ENCODE measurements around the gene EDARADD.
"Not testable (repeated sequence)": the region's sequence is repeated elsewhere in the genome, so short reads cannot be mapped to it uniquely, and the experiment has no call there.

EDARADD gene

DNA sequence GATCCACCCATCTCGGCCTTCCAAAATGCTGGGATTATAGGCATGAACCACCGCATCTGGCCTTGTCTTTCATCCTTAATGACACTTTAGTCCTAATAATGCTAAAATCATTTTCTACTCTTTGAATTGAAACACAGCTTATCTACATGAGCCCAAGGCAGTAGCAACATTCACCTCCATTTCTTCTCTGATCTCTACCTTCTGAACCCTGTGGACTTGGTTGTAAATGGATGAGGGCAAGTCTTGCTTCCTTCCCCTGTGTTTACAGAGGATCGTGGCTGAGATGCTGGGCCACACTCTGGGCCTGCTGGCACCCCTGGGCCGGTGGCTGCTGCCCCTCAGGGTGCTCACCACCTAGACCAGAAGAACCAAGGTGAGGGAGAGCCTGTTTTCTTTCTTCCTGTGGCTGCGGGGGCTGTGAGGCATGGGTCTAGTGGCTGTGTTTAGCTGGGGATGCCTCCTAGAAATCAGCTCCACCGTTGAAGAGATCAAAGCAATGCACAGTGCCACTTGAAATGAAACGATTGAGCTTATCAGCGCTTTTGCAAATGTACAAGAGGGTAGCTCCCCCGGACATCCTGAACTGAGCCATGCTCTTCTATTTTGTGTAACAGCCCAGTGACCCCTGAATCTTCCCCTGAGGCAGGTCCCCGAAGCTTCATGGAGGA is 97.5 kb downstream of the EDARADD start:
- FAIRE-seq, result no peak

DNA sequence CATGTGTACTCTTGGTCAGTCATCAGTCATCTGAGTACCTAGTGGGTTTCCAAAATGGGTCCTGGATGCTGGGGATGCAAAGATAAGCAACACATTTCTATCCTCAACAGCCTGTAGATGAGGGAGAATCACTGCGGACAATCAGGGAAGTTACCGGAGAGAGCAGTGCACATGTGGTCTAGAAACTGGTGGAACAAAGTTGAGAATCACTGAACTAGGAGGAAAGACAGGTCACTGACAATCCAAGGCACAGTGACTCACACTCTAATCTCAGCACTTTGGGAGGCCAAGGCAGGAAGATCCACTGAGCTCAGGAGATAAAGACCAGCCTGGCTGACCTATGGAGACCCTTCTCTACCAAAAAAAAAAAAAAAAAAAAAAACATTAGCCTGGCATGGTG is 98.3 kb downstream of the EDARADD start:
- FAIRE-seq, result no peak

DNA sequence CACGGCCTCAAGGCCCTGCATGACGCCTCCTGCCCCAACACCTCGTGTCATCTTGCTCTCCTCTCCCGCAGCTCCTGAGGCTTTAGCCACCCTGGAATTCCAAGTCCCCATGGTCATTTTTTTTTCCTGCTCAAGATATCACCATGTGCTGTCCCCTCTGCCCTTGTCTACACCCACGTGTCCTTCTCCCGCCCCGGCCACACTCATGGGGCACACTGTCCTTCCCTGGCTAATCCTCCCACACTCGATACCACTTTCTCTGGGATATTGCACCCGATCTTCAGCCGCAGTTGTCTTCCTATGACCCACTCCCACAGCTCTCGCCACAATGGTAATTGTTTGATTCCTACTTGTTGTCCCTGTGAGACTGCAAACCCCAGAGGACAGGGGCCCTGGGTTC is 100.0 kb downstream of the EDARADD start:
- FAIRE-seq, result no peak

DNA sequence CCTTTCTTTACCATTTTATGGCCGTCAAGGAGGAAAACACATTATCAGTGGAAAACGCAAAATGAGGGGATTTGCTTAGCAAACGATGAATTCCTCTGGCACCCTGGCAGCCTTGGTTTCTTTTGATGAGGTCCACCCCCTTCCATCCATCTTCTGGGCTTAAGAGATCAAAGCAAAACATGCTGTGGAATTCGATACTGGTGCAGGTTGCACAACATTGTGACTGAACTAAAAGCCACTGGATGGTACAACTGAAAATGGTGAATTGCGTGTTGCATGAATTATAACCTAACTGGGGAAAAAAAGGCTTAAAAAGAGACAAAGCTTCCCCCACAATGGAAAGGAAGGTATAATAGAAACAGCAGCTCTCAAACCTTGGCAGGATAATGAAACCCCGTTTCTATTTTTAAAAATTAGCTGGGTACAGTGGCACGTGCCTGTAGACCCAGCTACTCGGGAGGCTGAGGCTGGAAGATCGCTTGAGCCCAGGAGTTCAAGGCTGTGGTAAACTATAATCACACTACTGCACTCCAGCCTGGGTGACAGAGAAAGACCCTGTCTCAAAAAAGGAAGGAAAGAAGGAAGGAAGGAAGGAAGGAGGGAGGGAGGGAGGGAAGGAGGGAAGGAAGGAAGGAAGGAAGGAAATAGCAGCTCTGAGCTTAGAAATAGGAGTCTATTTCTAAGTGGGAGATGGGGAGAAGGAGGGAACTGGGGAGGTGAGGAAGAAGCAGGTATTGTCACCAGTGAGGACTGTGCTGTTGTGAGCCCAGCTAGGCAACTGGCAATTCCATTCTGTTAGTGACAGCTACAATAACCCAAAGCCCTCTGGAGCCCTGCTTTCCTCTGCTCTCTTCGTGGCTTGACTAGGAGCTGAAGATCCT is 100.7 kb downstream of the EDARADD start:
- FAIRE-seq, result no peak

DNA sequence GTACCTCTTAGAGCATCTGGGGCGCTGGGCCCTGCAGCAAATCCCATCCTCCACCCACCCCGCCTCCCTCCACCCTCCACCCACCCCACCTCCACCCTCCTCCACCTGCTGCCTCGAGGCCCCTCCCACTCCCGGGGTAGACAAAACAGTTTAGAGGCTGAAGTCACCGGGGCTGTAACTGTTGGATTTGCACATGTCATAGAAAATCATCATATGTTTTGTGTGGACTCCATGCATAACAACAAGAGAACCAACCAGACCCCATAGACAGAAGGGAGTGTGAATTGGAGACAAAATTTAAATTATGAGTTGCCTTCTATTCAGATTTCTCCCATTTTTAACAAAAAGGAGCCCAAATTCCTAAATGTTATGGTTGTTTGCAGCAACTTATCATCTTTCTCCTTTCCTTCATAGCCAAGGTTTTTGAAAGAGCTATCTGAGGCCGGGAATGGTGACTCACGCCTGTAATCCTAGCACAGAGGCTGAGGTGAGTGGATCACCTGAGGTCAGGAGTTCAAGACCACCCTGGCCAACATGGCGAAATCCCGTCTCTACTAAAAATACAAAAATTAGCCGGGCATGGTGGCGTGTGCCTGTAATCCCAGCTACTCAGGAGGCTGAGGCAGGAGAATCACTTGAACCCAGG is 101.5 kb downstream of the EDARADD start:
- FAIRE-seq, result no peak

DNA sequence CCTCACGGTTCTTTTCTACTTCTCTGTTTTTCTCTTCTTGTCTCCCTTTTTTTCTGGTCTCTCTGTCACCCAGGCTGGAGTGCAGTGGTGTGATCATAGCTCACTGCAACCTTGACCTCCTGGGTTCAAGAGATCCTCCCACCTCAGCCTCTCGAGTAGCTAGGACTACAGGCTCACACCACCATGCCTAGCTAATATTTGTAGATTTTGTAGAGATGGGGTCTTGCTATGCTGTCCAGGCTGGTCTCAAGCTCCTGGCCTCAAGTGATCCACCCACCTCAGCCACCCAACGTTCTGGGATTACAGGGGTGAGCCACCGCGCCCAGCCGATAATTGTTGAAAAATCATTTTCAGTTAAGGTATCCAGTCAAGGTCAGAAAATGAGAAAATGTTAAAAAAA is 103.8 kb downstream of the EDARADD start:
- FAIRE-seq, result no peak

DNA sequence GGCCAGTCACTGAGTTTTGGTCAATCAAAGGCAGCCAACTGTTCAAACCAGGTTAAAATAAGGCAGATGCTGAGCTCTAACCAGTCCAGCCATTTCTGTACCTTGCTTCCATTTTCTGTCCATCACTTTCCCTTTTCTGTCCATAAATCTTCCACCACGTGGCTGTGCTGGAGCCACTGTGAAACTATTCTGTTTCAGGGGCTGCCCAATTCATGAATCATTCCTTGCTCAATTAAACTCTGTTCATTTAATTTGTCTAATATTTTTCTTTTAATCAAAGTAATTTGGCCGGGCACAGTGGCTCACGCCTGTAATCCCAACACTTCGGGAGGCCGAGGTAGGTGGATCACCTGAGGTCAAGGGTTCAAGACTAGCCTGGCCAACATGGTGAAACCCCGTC is 107.0 kb downstream of the EDARADD start:
- no peak for FAIRE-seq

DNA sequence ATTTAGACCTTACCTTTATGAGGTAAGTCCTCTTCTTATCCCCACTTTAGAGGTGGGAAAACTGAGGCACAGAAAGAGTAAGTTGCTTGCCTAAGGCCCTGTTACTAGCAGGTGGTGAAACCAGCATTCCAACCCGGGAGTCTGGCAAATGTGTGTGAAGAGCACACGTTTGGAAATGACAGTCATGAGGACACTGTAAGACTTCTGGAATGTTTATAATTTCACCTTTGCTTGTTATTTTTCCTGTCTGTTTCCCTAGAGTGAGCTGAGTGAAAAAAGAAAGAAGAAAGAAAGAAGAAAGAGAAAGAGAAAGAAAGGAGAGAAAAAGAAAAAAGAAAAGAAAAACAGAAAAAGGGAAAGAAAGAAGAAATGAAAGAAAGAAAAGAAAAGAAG is 108.5 kb downstream of the EDARADD start:
- no peak for FAIRE-seq

DNA sequence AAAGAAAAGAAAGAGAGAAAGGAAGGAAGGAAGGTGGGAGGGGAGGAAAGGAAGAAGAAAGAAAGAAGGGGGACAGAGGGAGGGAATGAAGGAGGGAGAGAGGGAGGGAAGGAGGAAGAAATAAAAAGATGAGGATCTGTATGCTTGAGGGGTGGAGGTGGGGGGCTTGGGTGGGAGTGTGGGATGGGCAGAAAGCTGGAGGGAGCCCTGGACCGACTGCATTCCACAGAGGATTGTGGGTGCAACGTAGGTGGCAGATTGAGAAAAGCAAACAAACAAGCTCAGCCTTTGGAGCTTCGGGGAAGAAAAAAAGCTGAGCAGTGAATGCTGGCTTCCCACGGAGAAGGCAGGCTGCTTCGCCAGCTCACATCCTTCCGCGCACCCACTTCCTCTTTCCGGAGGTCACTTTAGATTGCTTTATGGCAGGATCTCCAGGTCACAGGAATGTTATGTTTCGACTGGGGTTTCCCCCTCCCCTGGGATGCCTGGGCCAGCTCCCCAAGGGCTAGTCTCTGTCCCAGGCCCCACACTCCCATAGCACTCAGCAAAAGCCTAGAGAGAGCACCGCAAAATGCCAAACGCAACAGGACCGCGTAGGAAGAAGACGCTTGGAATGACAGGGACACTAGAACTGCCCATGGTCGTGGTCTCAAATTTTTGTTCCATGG is 109.0 kb downstream of the EDARADD start:
- no peak for FAIRE-seq

DNA sequence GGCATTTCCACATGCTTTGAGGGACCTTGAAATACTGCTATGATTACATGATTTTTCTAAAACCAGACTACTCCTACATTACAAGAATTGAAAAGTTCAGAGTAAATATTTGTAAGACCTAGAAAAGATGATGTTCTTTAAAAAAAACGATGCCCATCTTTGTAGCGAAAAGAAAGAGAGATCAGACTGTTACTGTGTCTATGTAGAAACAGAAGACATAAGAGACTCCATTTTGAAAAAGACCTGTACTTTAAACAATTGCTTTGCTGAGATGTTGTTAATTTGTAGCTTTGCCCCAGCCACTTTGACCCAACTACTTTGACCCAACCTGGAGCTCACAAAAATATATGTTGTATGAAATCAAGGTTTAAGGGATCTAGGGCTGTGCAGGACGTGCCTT is 110.3 kb downstream of the EDARADD start:
- FAIRE-seq, result not testable (repeated sequence)

DNA sequence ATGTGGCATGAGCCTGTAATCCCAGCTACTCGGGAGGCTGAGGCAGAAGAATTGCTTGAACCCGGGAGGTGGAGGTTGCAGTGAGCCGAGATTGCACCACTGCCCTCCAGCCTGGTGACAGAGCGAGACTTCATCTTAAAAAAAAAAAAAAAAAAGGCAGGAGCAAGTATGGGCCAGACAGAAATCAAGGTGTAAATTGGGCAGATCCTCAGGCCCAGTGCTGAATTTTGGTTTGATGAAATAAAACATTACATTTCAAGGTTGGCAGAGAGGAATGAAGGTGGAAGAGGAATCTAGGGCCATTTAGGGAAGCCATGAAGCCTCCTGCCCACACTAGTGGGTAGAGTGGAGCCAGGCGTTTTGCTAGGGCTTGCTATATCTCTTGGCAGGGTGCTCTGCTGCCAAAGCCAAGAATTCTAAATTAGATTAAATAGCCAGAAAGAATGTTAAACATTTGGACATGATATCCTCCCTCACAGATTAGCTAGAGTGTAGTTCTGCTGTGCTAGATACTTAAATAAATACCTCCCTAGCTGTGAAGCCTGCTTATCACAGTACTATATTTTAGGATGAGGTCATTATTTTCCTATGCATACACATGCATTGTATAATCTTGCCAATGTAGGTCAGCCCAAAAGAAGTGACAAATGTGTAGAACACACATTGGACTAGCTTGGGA is 113.1 kb downstream of the EDARADD start:
- FAIRE-seq, result no peak

DNA sequence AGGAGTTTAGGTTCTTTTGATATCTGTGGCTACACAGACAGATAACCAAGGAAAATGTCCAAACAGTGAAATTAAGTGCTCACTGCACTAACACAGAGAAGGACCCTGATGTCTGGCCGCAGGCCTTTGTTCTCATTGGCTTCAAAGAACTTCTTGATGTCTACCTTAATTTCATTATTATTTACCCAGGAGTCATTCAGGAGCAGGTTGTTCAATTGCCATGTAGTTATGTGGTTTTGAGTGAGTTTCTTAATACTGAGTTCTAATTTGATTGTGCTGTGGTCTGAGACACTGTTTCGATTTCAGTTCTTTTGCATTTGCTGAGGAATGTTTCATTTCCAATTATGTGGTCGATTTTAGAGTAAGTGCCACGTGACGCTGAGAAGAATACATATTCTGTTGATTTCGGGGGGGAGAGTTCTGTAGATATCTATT is 114.5 kb downstream of the EDARADD start:
- no peak for FAIRE-seq

DNA sequence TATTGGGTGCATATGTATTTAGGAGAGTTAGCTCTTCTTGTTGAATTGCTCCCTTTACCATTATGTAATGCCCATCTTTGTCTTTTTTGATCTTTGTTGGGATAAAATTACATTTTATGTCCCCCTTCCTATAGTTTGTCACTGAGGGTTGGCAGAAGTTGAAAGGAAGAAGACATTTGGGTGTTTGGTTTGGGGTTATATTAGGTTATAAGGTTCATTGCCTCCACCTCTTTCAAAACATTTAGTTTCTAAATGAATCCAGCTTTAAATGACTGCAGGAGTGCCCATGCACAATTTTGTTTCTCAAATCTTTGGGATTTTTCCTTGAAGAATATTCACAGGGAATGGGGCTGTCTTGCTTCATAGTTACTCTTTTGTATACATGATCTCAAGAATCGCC is 115.1 kb downstream of the EDARADD start:
- FAIRE-seq, result no peak

DNA sequence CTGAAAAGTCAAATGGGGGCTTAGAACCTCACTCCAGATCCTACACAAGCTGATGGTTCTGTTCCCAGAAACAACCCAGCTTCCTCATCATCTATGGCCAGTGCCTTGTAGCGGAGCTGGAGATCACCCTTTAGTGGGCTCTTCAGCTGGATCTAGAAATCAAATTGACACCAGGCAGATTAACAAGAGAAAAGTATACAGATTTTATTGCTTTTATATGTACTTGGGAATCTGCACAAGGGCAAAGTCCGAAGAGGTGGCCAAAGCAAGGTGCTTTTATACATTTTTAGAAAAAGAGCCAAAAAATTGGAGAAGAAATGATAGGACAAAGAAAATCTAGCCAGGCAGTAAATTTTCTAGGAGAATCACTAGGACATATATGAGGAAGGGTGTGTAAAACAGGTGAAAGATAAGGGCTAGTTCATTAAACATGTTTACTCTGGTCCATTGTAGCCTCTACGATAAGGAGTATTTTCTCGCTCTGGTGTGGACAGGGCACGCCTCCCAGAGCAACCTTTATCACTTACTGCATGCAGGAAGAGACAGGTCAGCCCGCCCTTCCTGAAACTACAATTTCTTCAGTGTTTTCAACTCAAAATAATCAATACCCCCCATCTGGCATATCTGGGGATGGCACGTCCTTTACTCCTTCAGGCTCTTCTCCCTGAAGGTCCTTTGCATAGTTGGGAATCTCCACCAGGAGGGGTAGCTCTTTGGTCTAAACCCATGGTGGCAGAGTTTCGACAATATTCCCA is 115.7 kb downstream of the EDARADD start:
- no peak for FAIRE-seq

DNA sequence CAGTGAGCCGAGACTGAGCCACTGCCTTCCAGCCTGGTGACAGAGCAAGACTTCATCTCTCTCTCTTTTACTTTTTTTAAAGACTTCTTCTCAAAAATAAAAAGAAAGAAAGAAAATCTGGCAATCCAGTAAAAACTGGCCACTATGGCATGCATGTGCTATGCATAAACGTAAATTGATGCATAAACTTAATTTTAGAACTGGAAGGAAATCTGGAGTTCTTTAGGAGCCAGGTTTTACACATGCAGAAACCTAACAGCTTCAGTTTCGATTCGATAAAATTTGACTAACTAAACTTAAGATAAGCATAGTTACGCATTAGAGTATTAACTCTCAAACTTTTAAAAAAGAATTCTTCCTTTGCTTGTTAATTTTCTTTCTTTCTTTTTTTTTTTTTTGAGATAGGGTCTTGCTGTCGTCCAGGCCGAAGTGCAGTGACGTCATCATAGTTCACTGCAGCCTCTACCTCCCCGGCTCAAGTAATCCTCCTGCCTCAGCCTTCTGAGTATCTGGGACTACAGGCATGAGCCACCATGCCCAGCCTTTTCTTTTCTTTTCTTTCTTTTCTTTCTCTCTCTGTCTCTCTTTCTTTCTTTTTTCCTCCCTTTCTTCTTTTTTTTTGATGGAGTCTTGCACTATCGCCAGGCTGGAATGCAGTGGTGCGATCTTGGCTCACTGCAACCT is 117.8 kb downstream of the EDARADD start:
- no peak for FAIRE-seq

DNA sequence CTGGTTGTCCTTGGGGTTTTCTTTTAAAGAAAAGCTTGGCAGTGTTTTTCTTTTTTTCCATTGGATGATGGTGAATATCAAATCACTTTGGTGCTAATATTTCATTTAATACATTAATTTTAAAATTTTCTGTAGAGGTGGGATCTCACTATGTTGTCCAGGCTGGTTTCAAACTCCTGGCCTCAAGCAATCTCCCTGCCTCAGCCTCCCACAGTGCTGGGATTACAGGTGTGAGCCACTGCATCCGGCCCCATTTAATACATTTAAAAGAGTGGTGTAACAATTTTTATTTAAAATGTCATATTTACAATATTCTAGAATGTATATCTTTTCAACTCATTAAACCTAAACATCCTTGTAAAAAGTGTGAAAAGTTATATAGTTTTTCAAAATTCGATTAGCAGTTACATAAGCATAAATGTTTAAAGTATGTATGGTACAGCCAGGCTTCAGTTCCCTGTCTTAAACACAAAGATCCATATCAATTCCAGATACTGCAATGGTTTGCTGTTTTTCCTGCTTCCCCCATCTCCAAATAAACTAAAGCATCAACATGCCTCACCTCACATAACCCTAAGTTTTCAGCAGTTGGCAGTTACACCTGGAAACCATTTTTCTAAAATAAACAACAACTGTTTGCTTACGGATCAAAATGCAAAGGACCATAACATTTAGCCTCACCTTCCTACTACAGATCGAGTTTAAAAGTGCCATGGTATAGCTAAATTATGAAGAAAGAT is 120.8 kb downstream of the EDARADD start:
- no peak for FAIRE-seq

DNA sequence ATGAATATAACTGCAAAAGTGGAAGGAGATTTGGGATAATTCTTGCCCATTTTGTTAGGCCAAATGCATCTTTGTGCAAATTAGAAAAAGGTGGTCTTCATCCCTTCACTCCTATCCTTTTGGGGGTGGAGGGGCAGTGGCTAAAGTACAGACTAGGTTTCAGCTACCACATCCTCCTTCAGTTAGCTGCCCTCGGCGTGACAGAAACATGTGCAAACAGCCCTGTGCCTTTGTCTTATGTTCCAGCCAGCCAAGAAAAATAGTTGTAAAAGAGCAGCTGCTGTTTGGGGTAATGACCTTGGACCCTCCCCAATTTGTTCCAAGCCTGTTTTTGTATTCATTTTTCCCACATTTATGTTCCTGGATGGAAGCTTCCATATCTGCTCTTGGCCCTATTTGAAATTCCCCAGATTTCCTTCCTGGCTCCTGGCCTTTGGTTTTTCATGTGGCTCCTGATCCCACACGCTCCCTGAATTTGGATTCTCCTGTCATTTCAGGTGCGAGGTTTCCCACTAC is 121.4 kb downstream of the EDARADD start:
- no peak for FAIRE-seq

DNA sequence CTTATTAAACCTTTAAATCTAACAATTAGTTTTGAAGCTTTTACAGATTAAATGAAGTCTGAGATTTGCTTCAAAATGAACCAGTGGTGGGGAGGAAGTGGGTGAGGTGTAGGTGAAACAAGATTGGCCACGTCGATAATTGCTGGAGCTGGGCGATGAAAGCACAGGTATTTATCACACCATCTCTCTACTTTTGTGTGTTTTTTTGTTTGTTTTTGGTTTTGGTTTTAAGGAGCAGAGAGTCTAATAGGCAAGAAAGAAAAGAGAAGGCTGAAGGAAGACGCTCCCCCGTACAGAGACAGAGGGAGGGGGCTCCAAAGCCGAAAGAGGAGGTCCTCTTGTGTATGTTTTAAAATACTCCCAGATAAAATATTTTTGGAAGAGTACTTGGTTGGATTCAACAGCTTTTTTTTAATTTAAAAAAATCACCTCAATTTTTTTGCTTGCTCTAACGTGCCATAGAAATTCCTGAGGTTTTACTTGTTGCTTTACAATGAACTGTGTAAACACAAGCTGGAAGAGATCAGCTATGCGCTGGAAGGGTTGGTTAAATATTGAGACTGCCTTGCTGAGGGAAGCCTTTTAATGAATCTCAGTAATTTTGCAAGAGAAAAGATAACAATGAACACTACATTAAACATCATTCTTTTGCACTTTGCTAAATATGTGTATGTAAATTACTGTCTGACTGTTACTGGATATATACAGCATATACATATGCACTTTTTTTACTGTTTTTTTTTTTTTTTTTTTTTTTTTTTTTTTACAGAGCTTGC is 123.0 kb downstream of the EDARADD start:
- FAIRE-seq, result peak; percentile 62

DNA sequence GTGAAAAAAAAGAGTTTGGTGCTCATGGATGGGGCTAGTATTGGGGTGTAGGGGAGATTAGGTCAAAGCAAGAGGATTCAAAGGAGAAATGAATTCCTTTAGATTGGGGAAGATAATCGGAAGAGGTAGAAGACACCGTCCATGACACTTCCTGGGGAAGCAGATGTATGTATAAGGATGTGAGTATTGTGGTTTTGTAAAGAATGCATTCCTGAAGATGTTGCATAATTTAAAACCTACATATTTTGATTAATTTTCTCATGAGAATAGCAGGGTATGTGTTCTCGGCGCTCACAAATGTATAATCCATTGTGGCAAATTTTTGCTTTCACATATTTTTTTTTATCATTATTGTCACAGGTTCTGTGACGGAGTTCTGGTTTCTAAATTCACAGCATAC is 124.2 kb downstream of the EDARADD start:
- FAIRE-seq, result no peak
